OCI-LY1 (cell line): ENCODE data around the gene TLCD3B.

Source experiments
- EZH2 ChIP-seq: fragments of 200-600 bp; sonication (generic), shearing (Covaris generic); IDR thresholded peaks from 2 replicates; pipeline ENCODE4 v1.8.0; 2017; ENCODE audit warnings: borderline replicate concordance, mixed run types, mild to moderate bottlenecking, antibody characterized with exemption, low read length, moderate library complexity, mixed read lengths
- TF ChIP-seq, protein P1 (sequence below): fragments of 200-600 bp; sonication (generic), shearing (Covaris generic); IDR thresholded peaks from 2 replicates; pipeline ENCODE4 v1.5.1; 2017; ENCODE audit warnings: mild to moderate bottlenecking, antibody characterized with exemption, low read length, moderate library complexity, mixed read lengths

DNA sequence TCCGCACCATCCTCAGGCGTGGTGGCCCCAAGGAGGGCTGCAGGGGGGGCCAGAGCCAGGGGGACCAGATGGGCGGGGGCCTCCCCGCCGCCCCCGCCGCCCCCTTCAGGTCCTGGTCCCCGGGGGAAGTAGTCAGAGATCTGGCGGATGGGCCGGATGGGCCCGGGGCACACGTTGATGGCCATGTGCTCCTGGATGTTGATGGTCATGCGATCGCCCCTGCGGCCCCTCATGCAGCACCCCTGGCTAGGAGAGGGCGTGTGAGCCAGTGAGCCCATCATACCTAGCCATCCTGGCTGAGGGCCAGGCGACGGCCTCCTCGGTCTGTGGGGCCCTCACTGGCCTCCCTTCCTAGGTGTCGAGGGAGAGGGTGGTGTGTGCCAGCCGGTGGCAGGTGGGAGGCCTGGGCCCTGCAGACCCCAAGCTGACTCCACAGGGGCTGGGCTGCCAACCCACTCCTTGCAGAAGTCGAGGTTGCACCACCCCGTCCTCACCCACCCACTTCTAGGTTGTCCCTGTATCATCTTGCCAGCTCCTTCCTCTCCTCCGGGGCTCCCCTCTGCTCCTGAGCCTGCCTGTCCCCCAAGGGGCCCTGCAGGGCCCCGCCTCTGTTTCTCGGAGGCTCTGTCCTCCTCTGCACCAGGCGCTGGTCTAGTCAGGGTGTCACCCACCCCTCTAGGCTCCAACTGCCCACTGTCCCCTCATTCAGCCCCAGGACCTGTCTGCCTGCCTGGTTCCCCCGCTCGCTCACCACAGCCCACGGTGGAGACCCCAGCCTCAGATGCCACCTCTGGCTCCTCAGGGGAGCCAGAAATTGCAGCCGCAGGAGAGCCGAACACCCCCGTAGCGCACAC, 20.9 kb downstream of the TLCD3B start:
- TF ChIP-seq, protein P1, sequence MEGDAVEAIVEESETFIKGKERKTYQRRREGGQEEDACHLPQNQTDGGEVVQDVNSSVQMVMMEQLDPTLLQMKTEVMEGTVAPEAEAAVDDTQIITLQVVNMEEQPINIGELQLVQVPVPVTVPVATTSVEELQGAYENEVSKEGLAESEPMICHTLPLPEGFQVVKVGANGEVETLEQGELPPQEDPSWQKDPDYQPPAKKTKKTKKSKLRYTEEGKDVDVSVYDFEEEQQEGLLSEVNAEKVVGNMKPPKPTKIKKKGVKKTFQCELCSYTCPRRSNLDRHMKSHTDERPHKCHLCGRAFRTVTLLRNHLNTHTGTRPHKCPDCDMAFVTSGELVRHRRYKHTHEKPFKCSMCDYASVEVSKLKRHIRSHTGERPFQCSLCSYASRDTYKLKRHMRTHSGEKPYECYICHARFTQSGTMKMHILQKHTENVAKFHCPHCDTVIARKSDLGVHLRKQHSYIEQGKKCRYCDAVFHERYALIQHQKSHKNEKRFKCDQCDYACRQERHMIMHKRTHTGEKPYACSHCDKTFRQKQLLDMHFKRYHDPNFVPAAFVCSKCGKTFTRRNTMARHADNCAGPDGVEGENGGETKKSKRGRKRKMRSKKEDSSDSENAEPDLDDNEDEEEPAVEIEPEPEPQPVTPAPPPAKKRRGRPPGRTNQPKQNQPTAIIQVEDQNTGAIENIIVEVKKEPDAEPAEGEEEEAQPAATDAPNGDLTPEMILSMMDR = no peak
- no peak for TF ChIP-seq EZH2
